HepG2 (cell line): Measurements from ENCODE around the gene TNFAIP8L2. TPM values are rescaled to one million over a fixed set of nuclear protein-coding genes. Genes with fewer than 3 reads are reported as not detected.

ENCODE experiments used
- AHDC1 ChIP-seq: sonication (generic); formaldehyde crosslinking; IDR thresholded peaks from 2 replicates; pipeline ENCODE4 v1.5.1; 2020; ENCODE audit warnings: mild to moderate bottlenecking, missing genetic modification reagents, borderline replicate concordance
- BRCA1 ChIP-seq: sonication (generic); formaldehyde crosslinking; IDR thresholded peaks from 2 replicates; pipeline ENCODE4 v1.4.0; 2020; ENCODE audit warnings: missing genetic modification reagents
- CAMTA2 ChIP-seq: sonication (generic); formaldehyde crosslinking; IDR thresholded peaks from 2 replicates; pipeline ENCODE4 v1.4.0; 2020; ENCODE audit warnings: mild to moderate bottlenecking, missing genetic modification reagents, borderline replicate concordance
- CHCHD3 ChIP-seq: sonication (generic); formaldehyde crosslinking; IDR thresholded peaks from 2 replicates; pipeline ENCODE4 v1.8.0; 2022; ENCODE audit warnings: mild to moderate bottlenecking, missing genetic modification reagents, moderate library complexity
- CREB3 ChIP-seq: sonication (generic); formaldehyde crosslinking; IDR thresholded peaks from 2 replicates; pipeline ENCODE4 v1.5.0; 2020; ENCODE audit warnings: missing genetic modification reagents
- EEA1 ChIP-seq: sonication (generic); formaldehyde crosslinking; IDR thresholded peaks from 2 replicates; pipeline ENCODE4 v1.5.1; 2020; ENCODE audit warnings: mild to moderate bottlenecking, missing genetic modification reagents, borderline replicate concordance
- GFI1 ChIP-seq: sonication (generic); formaldehyde crosslinking; IDR thresholded peaks from 2 replicates; pipeline ENCODE4 v1.5.0; 2020; ENCODE audit warnings: missing genetic modification reagents, mild to moderate bottlenecking, borderline replicate concordance
- HDAC2 ChIP-seq: sonication (generic); formaldehyde crosslinking; IDR thresholded peaks from 2 replicates; pipeline ENCODE4 v1.4.0; 2020; ENCODE audit warnings: missing genetic modification reagents
- HNRNPUL1 ChIP-seq: fragments of 200-400 bp; formaldehyde crosslinking; IDR thresholded peaks from 2 replicates; pipeline ENCODE4 v1.6.1; 2017; ENCODE audit warnings: low read depth, mild to moderate bottlenecking, low read length, moderate library complexity
- IRF1 ChIP-seq: sonication (generic); formaldehyde crosslinking; IDR thresholded peaks from 2 replicates; pipeline ENCODE4 v1.4.0; 2020; ENCODE audit warnings: low read depth, mild to moderate bottlenecking, missing genetic modification reagents
- JUN ChIP-seq: sonication (generic); formaldehyde crosslinking; IDR thresholded peaks from 2 replicates; pipeline ENCODE4 v1.4.0; 2020; ENCODE audit warnings: mild to moderate bottlenecking, missing genetic modification reagents
- KLF15 ChIP-seq: sonication (generic); formaldehyde crosslinking; IDR thresholded peaks from 2 replicates; pipeline ENCODE4 v1.8.1; 2023; ENCODE audit warnings: borderline replicate concordance, mild to moderate bottlenecking, inconsistent platforms, missing genetic modification reagents, mixed read lengths
- MAFG ChIP-seq: sonication (generic); formaldehyde crosslinking; IDR thresholded peaks from 2 replicates; pipeline ENCODE4 v1.5.1; 2020; ENCODE audit warnings: mild to moderate bottlenecking, missing genetic modification reagents
- MIER2 ChIP-seq: IDR thresholded peaks from 2 replicates; pipeline ENCODE4 v1.6.1; 2016; ENCODE audit warnings: missing biosample characterization, missing genetic modification reagents
- STAG1 ChIP-seq: sonication (generic); formaldehyde crosslinking; IDR thresholded peaks from 2 replicates; pipeline ENCODE4 v1.4.0; 2020; ENCODE audit warnings: missing genetic modification reagents
- ZBTB20 ChIP-seq: sonication (generic); formaldehyde crosslinking; IDR thresholded peaks from 2 replicates; pipeline ENCODE4 v1.8.1; 2023; ENCODE audit warnings: missing genetic modification reagents, low read depth, mild to moderate bottlenecking, borderline replicate concordance
- ZNF136 ChIP-seq: sonication (generic); formaldehyde crosslinking; IDR thresholded peaks from 2 replicates; pipeline ENCODE4 v1.8.1; 2022; ENCODE audit warnings: low read depth, mild to moderate bottlenecking, moderate library complexity, missing genetic modification reagents
- ZNF367 ChIP-seq: sonication (generic); formaldehyde crosslinking; IDR thresholded peaks from 2 replicates; pipeline ENCODE4 v1.4.0; 2020; ENCODE audit warnings: missing genetic modification reagents, borderline replicate concordance
- ZNF430 ChIP-seq: sonication (generic); formaldehyde crosslinking; IDR thresholded peaks from 2 replicates; pipeline ENCODE4 v1.9.0; 2021; ENCODE audit warnings: mild to moderate bottlenecking, missing genetic modification reagents
- polyA plus RNA-seq, 8 experiments: library from polyadenylated mRNA; depleted of rRNA in 3 of 8; stranded (reverse) in 7 of 8; unstranded in 1 of 8; fragments of >200 nt; fragmentation: Illumina TruSeq in 4 of 8; extraction: Trizol in 4 of 8; gene quantifications; 2 replicates each; pipeline versions ENCODE4 v1.2.1 to v1.2.3, GENCODE V29; 2011 to 2016; ENCODE audit warnings: low read depth in 4 of 8, missing spikeins in 1 of 8, mixed read lengths in 1 of 8; ENCODE audit not compliant: insufficient read depth in 1 of 8
- total RNA-seq, 5 experiments: library from RNA; depleted of rRNA; stranded (reverse); fragments of >200 nt; fragmentation: Illumina TruSeq; extraction: Trizol; gene quantifications; 2 replicates each; pipeline ENCODE4 v1.2.3, GENCODE V29; 2016; ENCODE audit warnings: low read depth in 1 of 5

The TNFAIP8L2 gene
- total and polyA plus RNA-seq, 2 of the 13 experiments (the other 11 are each of a cell fraction or from before 2014, with no cell fraction given): not detected

- TF ChIP-seq AHDC1 (CRISPR knock-in tag): no peak; the same call in 1 of the 2 replicates
- no peak for TF ChIP-seq MAFG (CRISPR knock-in tag)
- peak; percentile 60; the same call in 1 of the 2 replicates for TF ChIP-seq GFI1 (CRISPR knock-in tag)
- peak; percentile 78 for TF ChIP-seq MIER2 (CRISPR knock-in tag)
- TF ChIP-seq HDAC2 (CRISPR knock-in tag): peak; percentile 84
- TF ChIP-seq EEA1: peak; percentile 74; the same call in 1 of the 2 replicates
- no peak; the same call in 1 of the 2 replicates for TF ChIP-seq ZBTB20
- no peak for TF ChIP-seq CAMTA2 (CRISPR knock-in tag)
- no peak for TF ChIP-seq KLF15
- 0 out of 2 replicates have a peak, but pooled peaks have one; percentile 47 for TF ChIP-seq ZNF136 (CRISPR knock-in tag)
- TF ChIP-seq BRCA1 (CRISPR knock-in tag): 0 out of 2 replicates have a peak, but pooled peaks have one; percentile 90
- 0 out of 2 replicates have a peak, but pooled peaks have one; percentile 3 for TF ChIP-seq STAG1
- TF ChIP-seq CREB3 (CRISPR knock-in tag): 0 out of 2 replicates have a peak, but pooled peaks have one; percentile 31
- TF ChIP-seq JUN (CRISPR knock-in tag): 0 out of 2 replicates have a peak, but pooled peaks have one; percentile 28
- 0 out of 2 replicates have a peak, but pooled peaks have one; percentile 73 for TF ChIP-seq ZNF367 (CRISPR knock-in tag)
- TF ChIP-seq IRF1 (CRISPR knock-in tag): no peak
- peak; percentile 66; the same call in 1 of the 2 replicates for TF ChIP-seq ZNF430 (CRISPR knock-in tag)
- no peak for TF ChIP-seq CHCHD3 (CRISPR knock-in tag)
- no peak for TF ChIP-seq HNRNPUL1
Measured at GRCh38 chr1:151165738-151166504, 9.5 kb downstream of the TNFAIP8L2 start, which contains the start of the genes LYSMD1 and SCNM1 (continued).
